HEK293 (cell line): ENCODE measurements around the gene FLNC.

Experiments used
- CTCF ChIA-PET: fragments of 350-600 bp; formaldehyde crosslinking; extraction: SDS; loops from one replicate; lab custom pipeline; 2021; ENCODE audit warnings: antibody characterized with exemption; lab: Yijun Ruan, JAX
- POLR2A ChIA-PET: fragments of 300-600 bp; formaldehyde crosslinking; extraction: SDS; loops from one replicate; lab custom pipeline; 2020; ENCODE audit warnings: antibody characterized with exemption, inconsistent platforms; lab: Yijun Ruan, JAX
- H3K27ac ChIP-seq: fragments of 200-500 bp; sonication (Bioruptor generic); 2 replicates; pipeline ENCODE4 v1.5.1; 2014; ENCODE audit warnings: low read depth, low read length, control low read depth, inconsistent platforms; ENCODE audit errors: extremely low read depth
- H3K36me3 ChIP-seq, 2 experiments: fragments of 200-500 bp in 1 of 2; sonication (Bioruptor generic) in 1 of 2; 1 replicate in 1 of 2; 2 replicates in 1 of 2; pipeline ENCODE4 v1.5.1; 2014 to 2017; ENCODE audit warnings: inconsistent platforms in 2 of 2, low read length in 2 of 2; ENCODE audit not compliant: control insufficient read depth in 2 of 2, insufficient read depth in 1 of 2
- H3K4me1 ChIP-seq: fragments of 200-500 bp; sonication (Bioruptor generic); 2 replicates; pipeline ENCODE4 v1.5.1; 2014; ENCODE audit warnings: mild to moderate bottlenecking, low read length, inconsistent platforms; ENCODE audit not compliant: control insufficient read depth, insufficient read depth
- H3K4me3 ChIP-seq: 2 replicates; pipeline ENCODE4 v1.5.1; 2011; ENCODE audit warnings: low read depth, mild to moderate bottlenecking, control low read depth, low read length, moderate library complexity
- H3K9me3 ChIP-seq: fragments of 200-500 bp; sonication (Bioruptor generic); 2 replicates; pipeline ENCODE4 v1.5.1; 2014; ENCODE audit warnings: low read depth, low read length, inconsistent platforms; ENCODE audit not compliant: control insufficient read depth, insufficient read depth
- GLIS2 ChIP-seq: fragments of 450-650 bp; formaldehyde crosslinking; IDR thresholded peaks from 2 replicates; pipeline ENCODE4 v1.5.1; 2016; ENCODE audit warnings: missing biosample characterization, missing genetic modification characterization
- PBX3 ChIP-seq: sonication (generic); formaldehyde crosslinking; IDR thresholded peaks from 2 replicates; pipeline ENCODE4 v1.8.1; 2022; ENCODE audit warnings: mild to moderate bottlenecking, moderate library complexity, missing genetic modification reagents
- RBAK ChIP-seq: fragments of 450-650 bp; formaldehyde crosslinking; IDR thresholded peaks from 2 replicates; pipeline ENCODE4 v1.5.1; 2016; ENCODE audit warnings: missing biosample characterization, missing genetic modification characterization
- SP2 ChIP-seq: fragments of 450-650 bp; formaldehyde crosslinking; IDR thresholded peaks from 2 replicates; pipeline ENCODE4 v1.5.1; 2016; ENCODE audit warnings: missing biosample characterization, missing genetic modification characterization
- SP7 ChIP-seq: fragments of 450-650 bp; formaldehyde crosslinking; IDR thresholded peaks from 2 replicates; pipeline ENCODE4 v1.5.1; 2016; ENCODE audit warnings: missing biosample characterization, missing genetic modification characterization
- ZBTB6 ChIP-seq: fragments of 450-650 bp; formaldehyde crosslinking; IDR thresholded peaks from 2 replicates; pipeline ENCODE4 v1.5.1; 2017; ENCODE audit warnings: missing biosample characterization, missing genetic modification characterization
- ZBTB8A ChIP-seq: fragments of 450-650 bp; formaldehyde crosslinking; IDR thresholded peaks from 2 replicates; pipeline ENCODE4 v1.5.1; 2016; ENCODE audit warnings: missing biosample characterization, missing genetic modification characterization
- ZIC2 ChIP-seq: fragments of 450-650 bp; formaldehyde crosslinking; IDR thresholded peaks from 2 replicates; pipeline ENCODE4 v1.5.1; 2016; ENCODE audit warnings: missing biosample characterization, missing genetic modification characterization
- ZNF239 ChIP-seq: fragments of 450-650 bp; formaldehyde crosslinking; IDR thresholded peaks from 2 replicates; pipeline ENCODE4 v1.5.1; 2016; ENCODE audit warnings: missing biosample characterization, missing genetic modification characterization
- ZNF48 ChIP-seq: fragments of 450-650 bp; formaldehyde crosslinking; IDR thresholded peaks from 2 replicates; pipeline ENCODE4 v1.5.1; 2016; ENCODE audit warnings: missing biosample characterization, missing genetic modification characterization
- ZNF510 ChIP-seq: fragments of 450-650 bp; formaldehyde crosslinking; IDR thresholded peaks from 2 replicates; pipeline ENCODE4 v1.5.1; 2018; ENCODE audit warnings: mild to moderate bottlenecking, missing genetic modification characterization, missing biosample characterization; ENCODE audit not compliant: insufficient replicate concordance
- ZNF610 ChIP-seq: fragments of 450-650 bp; formaldehyde crosslinking; IDR thresholded peaks from 2 replicates; pipeline ENCODE4 v1.5.1; 2016; ENCODE audit warnings: missing biosample characterization, missing genetic modification characterization, borderline replicate concordance
- ZNF701 ChIP-seq: fragments of 450-650 bp; formaldehyde crosslinking; IDR thresholded peaks from 2 replicates; pipeline ENCODE4 v1.5.1; 2016; ENCODE audit warnings: missing biosample characterization, missing genetic modification characterization
- ZNF785 ChIP-seq: fragments of 450-650 bp; formaldehyde crosslinking; IDR thresholded peaks from 2 replicates; pipeline ENCODE4 v1.5.1; 2016; ENCODE audit warnings: missing biosample characterization, missing genetic modification characterization
- TF ChIP-seq, protein P1 (sequence below): fragments of 450-650 bp; formaldehyde crosslinking; IDR thresholded peaks from 2 replicates; pipeline ENCODE4 v1.5.1; 2016; ENCODE audit warnings: missing biosample characterization, missing genetic modification characterization
- TF ChIP-seq, protein P2 (sequence below): fragments of 450-650 bp; formaldehyde crosslinking; IDR thresholded peaks from 2 replicates; pipeline ENCODE4 v1.5.1; 2016; ENCODE audit warnings: missing biosample characterization, missing genetic modification characterization
- TF ChIP-seq, protein P3 (sequence below): fragments of 450-650 bp; formaldehyde crosslinking; IDR thresholded peaks from 2 replicates; pipeline ENCODE4 v1.5.1; 2016; ENCODE audit warnings: missing biosample characterization, missing genetic modification characterization
- TF ChIP-seq, protein P4 (sequence below): fragments of 450-650 bp; formaldehyde crosslinking; IDR thresholded peaks from 2 replicates; pipeline ENCODE4 v1.5.1; 2016; ENCODE audit warnings: missing biosample characterization, missing genetic modification characterization

Gene FLNC

GRCh38 chr7:128891110-128891941, 61.1 kb downstream of the FLNC start:
- POLR2A ChIA-PET: no interaction called here
- 0 out of 2 replicates have a peak, but pooled peaks have one; percentile 22 for TF ChIP-seq SP7
- peak; percentile 37; the same call in 1 of the 2 replicates for TF ChIP-seq SP2 (tag by site-specific recombination)
- peak; percentile 28; the same call in 1 of the 2 replicates for TF ChIP-seq ZBTB8A (tag by site-specific recombination)
- no peak for TF ChIP-seq ZNF701 (tag by site-specific recombination)
- no peak for TF ChIP-seq ZIC2 (tag by site-specific recombination)
- TF ChIP-seq ZNF510 (tag by site-specific recombination): no peak
- TF ChIP-seq ZNF239: no peak
- TF ChIP-seq, protein P1, sequence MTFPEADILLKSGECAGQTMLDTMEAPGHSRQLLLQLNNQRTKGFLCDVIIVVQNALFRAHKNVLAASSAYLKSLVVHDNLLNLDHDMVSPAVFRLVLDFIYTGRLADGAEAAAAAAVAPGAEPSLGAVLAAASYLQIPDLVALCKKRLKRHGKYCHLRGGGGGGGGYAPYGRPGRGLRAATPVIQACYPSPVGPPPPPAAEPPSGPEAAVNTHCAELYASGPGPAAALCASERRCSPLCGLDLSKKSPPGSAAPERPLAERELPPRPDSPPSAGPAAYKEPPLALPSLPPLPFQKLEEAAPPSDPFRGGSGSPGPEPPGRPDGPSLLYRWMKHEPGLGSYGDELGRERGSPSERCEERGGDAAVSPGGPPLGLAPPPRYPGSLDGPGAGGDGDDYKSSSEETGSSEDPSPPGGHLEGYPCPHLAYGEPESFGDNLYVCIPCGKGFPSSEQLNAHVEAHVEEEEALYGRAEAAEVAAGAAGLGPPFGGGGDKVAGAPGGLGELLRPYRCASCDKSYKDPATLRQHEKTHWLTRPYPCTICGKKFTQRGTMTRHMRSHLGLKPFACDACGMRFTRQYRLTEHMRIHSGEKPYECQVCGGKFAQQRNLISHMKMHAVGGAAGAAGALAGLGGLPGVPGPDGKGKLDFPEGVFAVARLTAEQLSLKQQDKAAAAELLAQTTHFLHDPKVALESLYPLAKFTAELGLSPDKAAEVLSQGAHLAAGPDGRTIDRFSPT (tag by site-specific recombination): peak; percentile 87
- no peak for TF ChIP-seq ZBTB6 (tag by site-specific recombination)
- TF ChIP-seq ZNF610 (tag by site-specific recombination): no peak
- TF ChIP-seq, protein P2, sequence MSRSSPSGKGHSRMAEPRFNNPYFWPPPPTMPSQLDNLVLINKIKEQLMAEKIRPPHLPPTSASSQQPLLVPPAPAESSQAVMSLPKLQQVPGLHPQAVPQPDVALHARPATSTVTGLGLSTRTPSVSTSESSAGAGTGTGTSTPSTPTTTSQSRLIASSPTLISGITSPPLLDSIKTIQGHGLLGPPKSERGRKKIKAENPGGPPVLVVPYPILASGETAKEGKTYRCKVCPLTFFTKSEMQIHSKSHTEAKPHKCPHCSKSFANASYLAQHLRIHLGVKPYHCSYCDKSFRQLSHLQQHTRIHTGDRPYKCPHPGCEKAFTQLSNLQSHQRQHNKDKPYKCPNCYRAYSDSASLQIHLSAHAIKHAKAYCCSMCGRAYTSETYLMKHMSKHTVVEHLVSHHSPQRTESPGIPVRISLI: no peak
- no peak for TF ChIP-seq ZNF785
- no peak for TF ChIP-seq RBAK
- peak; percentile 51; the same call in 1 of the 2 replicates for TF ChIP-seq GLIS2 (tag by site-specific recombination)
- TF ChIP-seq ZNF48 (tag by site-specific recombination): no peak
- TF ChIP-seq, protein P3, sequence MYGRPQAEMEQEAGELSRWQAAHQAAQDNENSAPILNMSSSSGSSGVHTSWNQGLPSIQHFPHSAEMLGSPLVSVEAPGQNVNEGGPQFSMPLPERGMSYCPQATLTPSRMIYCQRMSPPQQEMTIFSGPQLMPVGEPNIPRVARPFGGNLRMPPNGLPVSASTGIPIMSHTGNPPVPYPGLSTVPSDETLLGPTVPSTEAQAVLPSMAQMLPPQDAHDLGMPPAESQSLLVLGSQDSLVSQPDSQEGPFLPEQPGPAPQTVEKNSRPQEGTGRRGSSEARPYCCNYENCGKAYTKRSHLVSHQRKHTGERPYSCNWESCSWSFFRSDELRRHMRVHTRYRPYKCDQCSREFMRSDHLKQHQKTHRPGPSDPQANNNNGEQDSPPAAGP (tag by site-specific recombination): 0 out of 2 replicates have a peak, but pooled peaks have one; percentile 20
- TF ChIP-seq, protein P4, sequence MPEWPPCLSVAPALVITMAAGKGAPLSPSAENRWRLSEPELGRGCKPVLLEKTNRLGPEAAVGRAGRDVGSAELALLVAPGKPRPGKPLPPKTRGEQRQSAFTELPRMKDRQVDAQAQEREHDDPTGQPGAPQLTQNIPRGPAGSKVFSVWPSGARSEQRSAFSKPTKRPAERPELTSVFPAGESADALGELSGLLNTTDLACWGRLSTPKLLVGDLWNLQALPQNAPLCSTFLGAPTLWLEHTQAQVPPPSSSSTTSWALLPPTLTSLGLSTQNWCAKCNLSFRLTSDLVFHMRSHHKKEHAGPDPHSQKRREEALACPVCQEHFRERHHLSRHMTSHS (tag by site-specific recombination): no peak
- TF ChIP-seq PBX3 (CRISPR knock-in tag): no peak
- no peaks in the 10 kb centered on the region for H3K36me3 ChIP-seq
- no peak overlapping the region for H3K27ac ChIP-seq
- H3K4me1 ChIP-seq: no peaks in the 10 kb centered on the region
- CTCF ChIA-PET: no interaction called here
- no peaks in the 10 kb centered on the region for H3K9me3 ChIP-seq
- H3K4me3 ChIP-seq: no peak overlapping the region
